SH-SY5Y (cell line): ENCODE data around the gene ZW10.
A peak's percentile ranks its signal among the peaks of the same experiment; 100 is the strongest.

Experiments used
- GATA2 ChIP-seq: IDR thresholded peaks from 2 replicates; pipeline ENCODE4 v1.6.1; 2011; ENCODE audit warnings: mild to moderate bottlenecking, low read depth, low read length
- GATA3 ChIP-seq: IDR thresholded peaks from 2 replicates; pipeline ENCODE4 v1.6.1; 2011; ENCODE audit warnings: low read depth, mild to moderate bottlenecking, low read length, moderate library complexity

Gene ZW10

DNA sequence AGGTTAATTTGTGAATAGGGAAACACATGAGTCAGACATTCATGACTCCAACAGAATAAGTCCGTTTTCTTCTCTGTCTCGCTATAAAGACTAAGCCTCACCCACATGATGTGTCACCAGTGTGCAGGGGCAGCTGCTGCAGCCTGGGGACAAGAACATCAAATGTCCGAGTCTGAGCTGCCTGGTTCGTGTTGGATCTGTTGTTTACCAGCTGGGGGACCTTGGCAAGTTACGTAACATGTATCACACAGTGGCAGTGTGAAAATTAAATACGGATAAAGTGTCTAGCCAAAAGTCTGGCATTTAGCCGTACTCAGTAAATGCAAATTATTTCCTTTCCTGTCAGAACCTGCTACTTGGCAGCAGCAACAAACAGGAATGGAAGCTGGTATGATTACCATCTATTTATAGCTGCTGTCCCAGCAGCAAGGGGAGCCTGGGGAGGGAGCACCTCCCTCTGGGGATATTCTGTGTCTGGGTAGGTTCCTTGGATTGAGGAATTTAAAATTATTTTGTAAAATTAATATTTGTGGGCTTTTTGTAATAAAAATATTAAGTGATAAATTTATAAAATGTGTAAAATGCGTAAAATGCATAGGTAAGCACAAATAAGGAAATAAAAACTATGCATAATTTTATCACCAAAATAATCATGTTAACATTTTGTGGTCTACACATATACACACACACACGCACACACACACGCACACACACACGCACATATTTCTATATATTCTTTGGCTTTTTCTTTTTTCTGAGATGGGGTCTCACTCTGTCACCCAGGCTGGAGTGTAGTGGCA lies 4.8 kb upstream of the ZW10 start:
- TF ChIP-seq GATA3 (no peak), GATA2 (peak; percentile 76)

DNA sequence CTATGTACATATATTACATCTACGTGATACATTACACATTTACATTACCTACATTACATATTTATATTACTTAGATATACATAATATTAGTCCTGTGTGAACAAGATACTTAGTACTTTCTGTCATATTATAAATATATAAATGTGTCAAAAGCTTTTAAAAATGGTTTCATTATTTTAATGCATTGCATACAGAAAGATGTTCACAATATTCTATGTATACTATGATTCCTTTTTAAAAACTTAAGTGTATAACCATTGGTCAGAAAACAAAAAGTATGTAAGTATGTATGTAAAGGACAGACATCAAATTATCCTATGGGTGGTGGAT lies 647 bp upstream of the ZW10 start:
- TF ChIP-seq GATA3: no peak
- no peak for TF ChIP-seq GATA2

DNA sequence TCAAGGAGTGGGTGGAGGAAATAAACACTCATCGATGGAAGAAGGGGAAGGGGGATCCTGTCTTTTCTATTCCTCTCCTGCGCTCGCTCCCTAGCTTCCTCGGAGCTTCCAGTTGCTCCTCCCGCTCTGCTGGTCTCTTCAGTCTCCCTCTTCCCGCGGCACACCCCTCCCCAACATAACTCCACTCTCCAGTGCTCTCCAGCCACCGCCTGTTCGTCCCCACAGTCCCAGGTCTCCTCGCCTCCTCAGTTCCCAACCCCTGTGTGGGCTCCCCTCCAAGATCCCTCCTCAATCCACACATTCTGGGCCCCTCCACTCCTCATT lies 438 bp downstream of the ZW10 start:
- TF ChIP-seq GATA2 (no peak), GATA3 (no peak)

DNA sequence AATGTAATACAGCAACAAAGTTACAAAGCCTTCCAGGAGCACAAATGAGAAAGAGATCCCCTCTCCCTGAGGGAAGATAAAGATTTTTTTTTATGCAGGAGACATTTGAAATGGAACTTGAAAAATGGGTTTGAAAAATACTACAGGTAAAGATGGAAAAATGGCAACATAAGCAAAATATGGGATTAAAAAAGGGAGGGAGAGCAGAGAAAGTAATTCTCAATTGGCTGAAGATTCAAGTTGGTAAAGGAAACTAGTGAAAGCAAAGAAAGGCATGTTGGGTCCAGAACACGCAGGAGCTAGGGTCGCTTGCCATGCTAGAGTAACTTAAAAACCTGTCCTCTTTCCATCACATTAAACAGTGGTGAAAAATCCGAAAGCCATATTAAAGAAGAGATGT lies 1.5 kb downstream of the ZW10 start:
- no peak for TF ChIP-seq GATA3
- no peak for TF ChIP-seq GATA2

DNA sequence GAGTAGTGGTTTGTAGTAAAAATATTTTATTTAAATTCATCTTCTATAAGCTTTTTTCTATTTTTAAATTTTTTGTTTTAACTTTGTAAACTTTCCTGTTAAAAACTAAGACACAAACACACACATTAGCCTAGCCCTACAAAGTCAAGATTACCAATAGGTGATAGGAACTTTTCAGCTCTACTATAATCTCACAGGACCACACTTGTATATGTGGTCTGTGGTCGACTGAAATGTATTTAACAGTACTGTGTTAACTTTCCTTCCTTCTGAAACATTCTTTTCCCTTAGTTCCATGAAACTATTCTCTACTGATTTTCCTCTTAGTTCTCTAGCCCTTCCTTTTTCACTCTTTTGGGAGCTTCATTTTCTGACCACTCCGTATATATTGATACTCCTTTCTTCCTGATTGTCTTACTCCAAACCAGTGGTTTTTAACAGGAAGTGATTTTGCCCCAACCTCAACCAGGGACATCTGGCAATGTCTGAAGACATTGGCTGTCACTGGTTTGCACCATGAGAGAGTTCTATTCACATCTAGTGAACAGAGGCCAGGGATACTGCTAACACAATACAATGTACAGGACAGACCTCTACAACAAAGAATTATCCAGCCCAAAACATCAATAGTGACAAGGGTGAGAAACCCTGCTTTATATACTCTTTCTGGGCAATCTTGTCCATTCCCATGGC lies 8.8 kb downstream of the ZW10 start:
- TF ChIP-seq GATA3 (no peak), GATA2 (no peak)

DNA sequence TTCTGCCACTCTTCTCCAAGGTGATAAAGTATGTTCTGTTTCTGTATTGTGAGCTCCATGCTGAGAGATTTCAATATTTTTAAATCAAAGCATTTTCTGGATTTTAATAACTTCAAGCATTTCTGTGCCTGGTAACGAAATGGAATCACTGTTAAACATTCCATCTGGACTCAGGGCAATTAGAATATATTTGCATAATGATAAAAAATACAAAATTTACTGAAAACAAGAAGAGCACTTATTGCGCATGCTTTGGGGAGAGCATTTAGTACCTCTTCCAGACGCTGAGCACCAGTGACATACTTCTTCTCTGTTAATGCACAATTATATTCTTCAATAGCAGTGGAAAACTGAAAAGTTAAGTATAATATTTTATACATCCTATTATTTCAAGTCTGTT lies 13.3 kb downstream of the ZW10 start:
- TF ChIP-seq GATA3: no peak
- TF ChIP-seq GATA2: no peak

DNA sequence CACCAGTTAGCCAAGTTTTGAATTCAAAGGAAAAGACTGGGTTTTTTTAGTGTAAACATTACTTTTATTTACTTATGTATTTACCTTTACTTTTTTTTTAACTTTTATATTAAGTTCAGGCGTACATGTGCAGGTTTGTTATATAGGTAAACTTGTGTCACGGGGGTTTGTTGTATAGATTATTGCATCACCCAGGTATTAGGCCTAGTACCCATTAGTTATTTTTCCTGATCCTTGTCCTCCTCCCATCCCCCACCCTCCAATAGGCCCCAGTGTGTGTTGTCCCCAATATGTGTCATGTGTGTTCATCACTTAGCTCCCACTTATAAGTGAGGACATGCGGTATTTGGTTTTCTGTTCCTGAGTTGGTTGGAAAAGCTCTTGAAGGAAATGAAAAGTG lies 20.6 kb downstream of the ZW10 start:
- TF ChIP-seq GATA2 (no peak), GATA3 (no peak)

DNA sequence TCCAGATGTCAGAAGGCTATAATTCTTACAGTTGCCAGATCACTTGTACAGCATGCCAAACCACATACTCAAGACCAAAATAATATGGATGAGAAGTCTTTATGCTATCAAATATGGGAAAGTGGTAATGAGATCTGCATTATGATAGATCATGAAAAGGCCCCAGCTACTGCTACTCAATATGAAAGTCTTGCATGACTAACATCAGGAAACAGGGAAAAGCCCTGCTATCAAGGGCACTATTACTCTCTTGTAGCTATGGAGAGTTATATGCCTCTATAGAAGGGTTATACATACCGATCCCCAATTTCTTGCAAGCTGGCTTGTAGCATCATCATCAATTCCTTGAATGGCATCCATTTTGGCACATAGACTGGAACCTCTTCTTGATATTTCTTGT lies 37.2 kb downstream of the ZW10 start:
- TF ChIP-seq GATA2 (no peak), GATA3 (no peak)

DNA sequence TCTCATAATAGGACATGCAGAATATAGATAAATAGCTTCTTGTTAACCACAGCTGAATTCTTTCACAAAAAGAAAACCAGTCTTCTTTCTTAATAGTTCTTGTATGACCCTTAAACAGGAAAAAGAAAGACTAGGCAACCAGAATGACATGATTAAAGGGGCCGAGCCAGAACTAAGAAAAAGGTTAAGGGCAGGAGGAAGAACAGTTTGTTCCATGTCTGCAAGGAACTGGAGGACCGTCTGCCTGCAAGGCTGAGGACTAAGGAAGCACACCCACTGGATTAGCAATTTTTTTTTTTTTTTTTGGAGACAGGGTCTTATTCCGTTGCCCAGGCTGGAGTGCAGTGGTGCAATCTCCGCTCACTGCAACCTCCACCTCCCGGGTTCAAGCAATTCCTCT lies 41.4 kb downstream of the ZW10 start:
- TF ChIP-seq GATA2: no peak
- TF ChIP-seq GATA3: no peak

DNA sequence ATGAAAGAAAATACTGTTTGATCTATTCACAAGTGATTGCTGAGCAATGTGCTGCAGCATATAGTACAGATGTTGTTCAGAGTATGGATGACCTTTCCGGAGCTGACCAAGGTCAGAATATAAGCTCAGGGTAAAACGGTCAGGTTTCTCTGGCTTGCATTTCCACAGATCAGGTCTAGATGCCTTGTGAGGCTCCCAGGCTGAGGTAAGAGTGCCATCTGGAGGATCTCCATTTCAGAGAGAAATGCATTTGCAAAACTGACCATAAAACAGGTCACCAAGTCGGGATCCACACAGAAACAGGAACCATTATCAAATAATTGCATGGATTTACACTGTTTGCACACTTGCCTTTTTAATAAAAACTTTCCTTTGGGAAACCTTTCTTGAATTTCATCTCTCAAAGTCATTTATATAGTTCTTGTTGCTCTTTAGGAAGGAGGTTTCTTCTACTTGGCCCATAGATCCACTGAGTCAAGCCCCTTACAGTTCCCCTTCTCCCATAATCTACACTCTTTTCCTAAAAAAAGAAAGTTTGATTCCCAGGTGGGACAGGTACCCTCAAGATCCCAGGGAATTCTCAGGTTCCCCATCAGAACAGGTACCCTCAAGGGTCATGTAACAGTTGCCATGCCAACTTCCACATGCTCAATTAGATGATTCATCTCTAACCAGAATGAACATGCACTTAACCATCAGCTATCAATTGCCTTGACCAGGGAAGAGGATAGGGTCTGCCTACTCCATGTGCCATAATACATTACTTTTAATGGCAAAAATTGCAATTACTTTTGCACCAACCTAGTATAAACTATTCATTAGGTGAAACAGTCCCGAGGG lies 42.4 kb downstream of the ZW10 start:
- TF ChIP-seq GATA3 (no peak), GATA2 (no peak)

DNA sequence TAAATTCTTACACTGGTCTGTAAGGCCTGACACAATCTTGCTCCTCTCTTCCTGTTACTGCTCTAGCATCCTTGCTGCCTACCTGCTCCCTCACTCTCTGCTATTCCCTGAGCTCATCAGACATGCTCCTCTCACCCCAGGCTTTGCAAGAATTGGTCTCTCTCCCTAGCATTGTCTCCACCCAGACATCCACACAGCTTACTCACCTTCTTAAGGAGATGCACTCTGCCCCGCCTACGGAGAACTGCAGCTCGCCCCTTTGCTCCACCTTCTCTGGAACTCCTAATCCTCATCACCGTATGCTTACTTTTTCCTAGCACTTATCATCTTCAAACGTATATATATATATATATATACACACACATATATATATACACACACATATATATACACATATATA lies 44.0 kb downstream of the ZW10 start:
- TF ChIP-seq GATA3 (no peak), GATA2 (no peak)

DNA sequence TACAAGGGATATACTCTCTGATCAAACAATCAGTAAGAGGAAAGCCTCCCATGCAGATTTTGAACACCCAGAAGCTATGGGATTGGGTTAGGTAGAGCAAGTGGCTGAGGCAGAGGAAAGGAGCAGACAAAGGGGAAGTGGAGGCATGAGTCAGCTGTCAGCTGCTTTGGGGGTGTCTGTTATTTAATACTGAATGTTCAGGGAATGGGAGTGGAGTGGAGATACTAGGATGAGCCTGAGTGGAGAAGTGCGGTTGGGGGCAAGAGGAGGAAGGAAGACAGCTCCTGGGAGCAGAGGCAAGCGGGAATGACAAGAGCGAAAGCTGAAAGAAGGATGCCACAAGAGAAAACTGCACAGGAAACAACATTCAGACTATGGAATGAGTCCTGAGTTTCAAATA lies 44.7 kb downstream of the ZW10 start:
- TF ChIP-seq GATA3 (no peak), GATA2 (no peak)

DNA sequence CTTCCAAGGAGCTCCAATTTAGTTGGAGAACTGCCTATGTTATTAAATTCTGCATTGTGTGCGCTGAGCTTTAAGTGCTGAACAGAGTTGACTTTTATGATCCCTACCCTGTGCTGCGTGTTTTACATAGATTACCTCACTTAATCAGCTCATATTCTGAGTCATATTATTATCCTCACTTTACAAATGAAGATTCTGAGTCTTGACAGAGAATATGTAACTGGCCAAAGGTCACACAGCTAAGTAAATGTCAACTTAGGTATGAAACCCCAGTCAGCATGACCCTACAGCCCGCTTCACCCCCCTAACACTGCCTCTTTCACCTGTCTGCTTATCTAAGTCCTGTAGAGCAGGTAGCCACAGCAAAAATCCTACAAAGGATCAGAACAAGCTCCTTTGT lies 47.6 kb downstream of the ZW10 start:
- TF ChIP-seq GATA2 (no peak), GATA3 (no peak)

DNA sequence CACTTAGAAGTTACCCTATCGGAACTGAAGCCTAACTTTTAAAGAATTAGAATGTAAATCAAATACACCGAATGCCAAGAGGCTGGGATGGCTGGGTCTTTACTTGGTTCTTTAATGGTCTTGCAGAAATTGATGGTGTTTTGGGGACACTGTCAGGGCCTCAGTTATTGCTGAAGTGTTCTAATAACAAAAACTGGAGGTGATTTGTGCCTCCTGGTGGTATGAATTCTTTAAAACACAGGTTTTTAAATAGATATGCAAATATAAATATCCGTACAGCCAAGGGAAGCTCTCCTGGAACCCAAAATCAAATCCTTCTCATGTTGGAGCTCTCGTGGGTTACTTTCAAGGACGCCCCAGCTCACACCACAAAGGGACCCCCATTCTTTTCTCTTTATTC lies 48.1 kb downstream of the ZW10 start:
- TF ChIP-seq GATA2 (no peak), GATA3 (no peak)

DNA sequence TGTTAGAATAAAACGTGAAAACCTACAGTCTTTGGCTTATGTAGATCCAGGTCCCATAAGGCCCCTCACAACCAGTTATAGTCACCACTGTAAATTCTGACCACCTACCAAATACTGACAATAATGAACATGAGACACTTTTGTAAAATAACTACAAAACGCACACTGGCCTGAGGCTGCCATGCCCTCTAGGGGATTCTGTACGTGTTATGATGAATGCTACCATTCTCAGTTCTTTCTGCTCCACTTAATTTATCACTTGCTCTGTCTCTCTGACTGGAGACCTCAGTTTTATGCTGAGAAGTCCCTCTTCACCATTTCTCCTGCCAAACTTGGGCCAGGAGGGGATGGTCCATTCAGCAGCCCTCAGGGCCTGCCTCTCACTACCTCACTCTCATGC lies 48.7 kb downstream of the ZW10 start:
- TF ChIP-seq GATA2 (no peak), GATA3 (no peak)

DNA sequence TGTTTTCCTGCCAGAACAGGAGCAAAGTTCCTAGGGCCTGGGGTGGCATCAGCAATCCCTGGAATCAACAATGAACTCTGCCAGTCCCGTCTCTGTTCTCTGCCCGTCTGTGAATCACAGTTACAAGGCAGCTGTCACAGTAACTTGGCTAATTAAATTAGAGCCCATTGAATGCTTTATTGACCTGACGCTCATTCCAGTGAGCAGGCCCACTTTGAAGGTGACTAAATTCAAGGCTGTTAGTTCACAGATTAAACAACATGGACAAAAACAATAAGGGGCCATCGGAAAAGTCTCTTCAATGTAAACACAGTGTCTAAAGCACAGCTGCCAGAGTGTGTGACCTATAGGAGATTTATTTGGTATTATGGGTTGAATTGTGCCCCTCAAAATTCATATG lies 49.7 kb downstream of the ZW10 start:
- no peak for TF ChIP-seq GATA2
- no peak for TF ChIP-seq GATA3
